A673 (cell line): ENCODE measurements around the gene POMGNT2.

ENCODE experiments used
- CTCF ChIP-seq: fragments of 300-800, 200-600 bp; sonication (generic); conservative IDR thresholded peaks from 2 replicates; pipeline ENCODE4 v1.5.1; 2017; ENCODE audit warnings: low read depth, mild to moderate bottlenecking, antibody characterized with exemption, low read length, moderate library complexity, mixed read lengths
- EZH2 ChIP-seq: fragments of 200-600 bp; sonication (generic); IDR thresholded peaks from 2 replicates; pipeline ENCODE4 v1.6.1; 2017; ENCODE audit warnings: borderline replicate concordance, low read depth, mild to moderate bottlenecking, mixed read lengths, antibody characterized with exemption, low read length; ENCODE audit not compliant: poor library complexity, severe bottlenecking

GRCh38 chr3:43106293-43106628, 382 bp upstream of the POMGNT2 start:
- TF ChIP-seq CTCF (no peak), EZH2 (no peak)
